ENCODE measurements around the gene CALB2. TPM values are rescaled to one million over a fixed set of nuclear protein-coding genes. Genes with fewer than 3 reads are reported as not detected.

The CALB2 gene
- total and polyA plus RNA-seq, 2 of the 4 experiments (the other 2 are of a cell fraction) = 0.18 to 0.32 TPM

DNA sequence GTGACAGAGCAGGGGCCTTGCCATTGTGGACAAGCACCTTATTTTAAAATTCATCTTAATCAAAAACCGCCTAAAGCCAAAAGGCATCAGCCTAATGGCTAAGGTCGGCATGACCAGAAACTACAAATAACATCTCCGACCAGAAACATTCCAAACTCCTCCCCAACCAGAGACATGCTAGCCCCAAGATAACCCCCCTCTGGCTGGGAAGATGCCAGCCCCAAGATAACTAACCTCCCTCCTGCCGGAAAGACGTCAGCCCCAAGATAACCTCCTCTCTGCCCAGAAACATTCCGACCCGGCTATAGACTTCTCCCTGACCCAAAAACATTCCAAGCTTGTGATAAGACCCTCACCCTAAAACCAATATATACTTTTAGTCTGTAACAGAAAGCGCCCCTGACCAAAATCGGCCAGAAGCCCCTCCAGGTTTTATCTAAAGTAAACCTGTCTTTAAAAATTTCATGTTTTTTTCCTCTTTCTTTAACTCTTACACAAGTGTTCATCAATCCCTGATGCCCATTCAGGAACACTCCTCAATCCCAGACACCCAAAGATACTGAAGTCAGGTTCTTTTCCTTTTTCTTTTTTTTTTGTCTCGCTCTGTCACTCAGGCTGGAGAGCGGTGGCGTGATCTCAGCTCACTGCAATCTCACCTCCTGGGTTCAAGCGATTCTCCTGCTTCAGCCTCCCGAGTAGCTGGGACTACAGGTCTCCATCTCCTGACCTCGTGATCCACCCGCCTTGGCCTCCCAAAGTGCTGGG, 50.7 kb downstream of the CALB2 start:
- H3K14ac ChIP-seq (replicated peaks; ENCODE audit: low read depth, low read length) = no peak overlapping the region
- no peak overlapping the region for H4K91ac ChIP-seq (ENCODE audit: insufficient read depth, low read depth, low read length)
- H3K27me3 ChIP-seq (ENCODE audit: control insufficient read depth, insufficient read depth, low read length) = peaks cover 12% of the 10 kb centered on the region
- H2AFZ ChIP-seq (replicated peaks; ENCODE audit: low read length, poor library complexity) = no peak overlapping the region
- 10% methylated on average over 7 of the region's 16 CpGs; no CpG with 5 or more reads in 1 of the 2 experiments for WGBS, 2 experiments (ENCODE audit: extremely low coverage in 2 of 2, insufficient read length in 1 of 2)
- H3K4me3 ChIP-seq (ENCODE audit: insufficient read depth, low read depth, low read length) = no peak overlapping the region
- intact Hi-C loops (cut with micrococcal nuclease) = no loop called here
- no peak overlapping the region for H3K23ac ChIP-seq (ENCODE audit: low read depth, low read length)
- no peak overlapping the region for H3K4me2 ChIP-seq (ENCODE audit: low read depth, low read length)
- ChIA-PET CTCF (no interaction called here), POLR2A (ENCODE audit: unreplicated experiment) (no interaction called here)
- dilution Hi-C loops (cut with HindIII; ENCODE audit: low sequenced_read_pairs, unreplicated experiment) = no loop called here
- in situ Hi-C loops (cut with MboI; ENCODE audit: low sequenced_read_pairs) = no loop called here
- H4K8ac ChIP-seq (ENCODE audit: low read depth in 2 of 2, low read length in 2 of 2) = no peak overlapping the region
- TF ChIP-seq MAFK (IDR thresholded peaks at IDR 0.05; ENCODE audit: low read depth, low read length) = no peak
- TF ChIP-seq RAD21 (IDR thresholded peaks at IDR 0.05; ENCODE audit: low read length) = no peak
- TF ChIP-seq RCOR1 (IDR thresholded peaks at IDR 0.05; ENCODE audit: insufficient replicate concordance, low read length) = no peak
- TF ChIP-seq CHD1 (IDR thresholded peaks at IDR 0.05; ENCODE audit: low read depth, low read length) = no peak
- TF ChIP-seq MAZ (IDR thresholded peaks at IDR 0.05; ENCODE audit: borderline replicate concordance, low read depth, low read length) = no peak
- TF ChIP-seq CEBPB (IDR thresholded peaks at IDR 0.05; ENCODE audit: low read depth, low read length) = no peak
- TF ChIP-seq SMC3 (IDR thresholded peaks at IDR 0.05; ENCODE audit: low read depth, low read length) = no peak
- no peak for TF ChIP-seq RFX5 (IDR thresholded peaks at IDR 0.05; ENCODE audit: low read depth, low read length)
- TF ChIP-seq, protein P1, sequence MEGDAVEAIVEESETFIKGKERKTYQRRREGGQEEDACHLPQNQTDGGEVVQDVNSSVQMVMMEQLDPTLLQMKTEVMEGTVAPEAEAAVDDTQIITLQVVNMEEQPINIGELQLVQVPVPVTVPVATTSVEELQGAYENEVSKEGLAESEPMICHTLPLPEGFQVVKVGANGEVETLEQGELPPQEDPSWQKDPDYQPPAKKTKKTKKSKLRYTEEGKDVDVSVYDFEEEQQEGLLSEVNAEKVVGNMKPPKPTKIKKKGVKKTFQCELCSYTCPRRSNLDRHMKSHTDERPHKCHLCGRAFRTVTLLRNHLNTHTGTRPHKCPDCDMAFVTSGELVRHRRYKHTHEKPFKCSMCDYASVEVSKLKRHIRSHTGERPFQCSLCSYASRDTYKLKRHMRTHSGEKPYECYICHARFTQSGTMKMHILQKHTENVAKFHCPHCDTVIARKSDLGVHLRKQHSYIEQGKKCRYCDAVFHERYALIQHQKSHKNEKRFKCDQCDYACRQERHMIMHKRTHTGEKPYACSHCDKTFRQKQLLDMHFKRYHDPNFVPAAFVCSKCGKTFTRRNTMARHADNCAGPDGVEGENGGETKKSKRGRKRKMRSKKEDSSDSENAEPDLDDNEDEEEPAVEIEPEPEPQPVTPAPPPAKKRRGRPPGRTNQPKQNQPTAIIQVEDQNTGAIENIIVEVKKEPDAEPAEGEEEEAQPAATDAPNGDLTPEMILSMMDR (conservative IDR thresholded peaks at IDR 0.05; ENCODE audit: low read depth, low read length) = no peak
- no peak for TF ChIP-seq ELK1 (IDR thresholded peaks at IDR 0.05; ENCODE audit: borderline replicate concordance, low read depth, low read length)
- no peak for TF ChIP-seq MXI1 (IDR thresholded peaks at IDR 0.05; ENCODE audit: borderline replicate concordance, low read depth, low read length)
- TF ChIP-seq NFE2L2 (IDR thresholded peaks at IDR 0.05; ENCODE audit: low read depth, low read length) = no peak
- H3K4ac ChIP-seq (ENCODE audit: low read depth, low read length) = no peak overlapping the region
- no peaks in the 10 kb centered on the region for H4K20me1 ChIP-seq (ENCODE audit: insufficient read depth, low read length)
- H3K9me3 ChIP-seq (ENCODE audit: control insufficient read depth, insufficient read depth, low read length) = no peaks in the 10 kb centered on the region
- H2BK20ac ChIP-seq (ENCODE audit: low read depth, low read length) = no peak overlapping the region
- H3K56ac ChIP-seq (ENCODE audit: extremely low read depth, insufficient read depth, low read length) = no peak overlapping the region
- no peak overlapping the region for H2AK5ac ChIP-seq (ENCODE audit: low read depth, low read length)
- no peak overlapping the region for H2BK120ac ChIP-seq (ENCODE audit: low read depth, low read length)
- no peak overlapping the region for H2BK5ac ChIP-seq (ENCODE audit: low read depth, low read length, poor library complexity, severe bottlenecking)
- H3K9me1 ChIP-seq (ENCODE audit: insufficient read depth, low read length) = no peaks in the 10 kb centered on the region
- H3K79me1 ChIP-seq (ENCODE audit: low read depth in 1 of 2, low read length in 2 of 2) = no peaks in the 10 kb centered on the region
- no peaks in the 10 kb centered on the region for H3K36me3 ChIP-seq (ENCODE audit: control insufficient read depth, insufficient read depth, low read length)
- no peak overlapping the region for H3K18ac ChIP-seq (ENCODE audit: low read depth, low read length)
- no TSS peak for BruUV-seq (replicated peaks)
- H3K4me1 ChIP-seq (ENCODE audit: control insufficient read depth, insufficient read depth, low read length) = no peaks in the 10 kb centered on the region
- H2AK9ac ChIP-seq (replicated peaks; ENCODE audit: low read depth, low read length, poor library complexity) = no peak overlapping the region
- no peak overlapping the region for H3K9ac ChIP-seq (ENCODE audit: low read depth, low read length)
- ATAC-seq (ENCODE audit: low read depth) (no peak), DNase-seq (no peak)
- H2BK15ac ChIP-seq (ENCODE audit: low read depth, low read length) = no peak overlapping the region
- H3K27ac ChIP-seq (ENCODE audit: insufficient read depth, low read length) = no peak overlapping the region
- H4K5ac ChIP-seq (ENCODE audit: low read depth, low read length) = no peak overlapping the region
